ENCODE data around the gene TRIM17.

GRCh38 chr1:228408041-228408868, 8.4 kb downstream of the TRIM17 start:
- no peak for TF ChIP-seq CTCF (IDR thresholded peaks at IDR 0.05)
- TF ChIP-seq POLR2A (IDR thresholded peaks at IDR 0.05): no peak

Data from testis (tissue), 2 donors.